CD4-positive, alpha-beta T cell treated with Interleukin-1 beta for 1 hour (primary cell): Measurements from ENCODE around the gene MCEMP1.

ENCODE experiments used
- DNase-seq, 2 donors: peaks; one replicate each; pipeline ENCODE4 v3.0.0-alpha.2; 2020 to 2022

MCEMP1 gene

DNA sequence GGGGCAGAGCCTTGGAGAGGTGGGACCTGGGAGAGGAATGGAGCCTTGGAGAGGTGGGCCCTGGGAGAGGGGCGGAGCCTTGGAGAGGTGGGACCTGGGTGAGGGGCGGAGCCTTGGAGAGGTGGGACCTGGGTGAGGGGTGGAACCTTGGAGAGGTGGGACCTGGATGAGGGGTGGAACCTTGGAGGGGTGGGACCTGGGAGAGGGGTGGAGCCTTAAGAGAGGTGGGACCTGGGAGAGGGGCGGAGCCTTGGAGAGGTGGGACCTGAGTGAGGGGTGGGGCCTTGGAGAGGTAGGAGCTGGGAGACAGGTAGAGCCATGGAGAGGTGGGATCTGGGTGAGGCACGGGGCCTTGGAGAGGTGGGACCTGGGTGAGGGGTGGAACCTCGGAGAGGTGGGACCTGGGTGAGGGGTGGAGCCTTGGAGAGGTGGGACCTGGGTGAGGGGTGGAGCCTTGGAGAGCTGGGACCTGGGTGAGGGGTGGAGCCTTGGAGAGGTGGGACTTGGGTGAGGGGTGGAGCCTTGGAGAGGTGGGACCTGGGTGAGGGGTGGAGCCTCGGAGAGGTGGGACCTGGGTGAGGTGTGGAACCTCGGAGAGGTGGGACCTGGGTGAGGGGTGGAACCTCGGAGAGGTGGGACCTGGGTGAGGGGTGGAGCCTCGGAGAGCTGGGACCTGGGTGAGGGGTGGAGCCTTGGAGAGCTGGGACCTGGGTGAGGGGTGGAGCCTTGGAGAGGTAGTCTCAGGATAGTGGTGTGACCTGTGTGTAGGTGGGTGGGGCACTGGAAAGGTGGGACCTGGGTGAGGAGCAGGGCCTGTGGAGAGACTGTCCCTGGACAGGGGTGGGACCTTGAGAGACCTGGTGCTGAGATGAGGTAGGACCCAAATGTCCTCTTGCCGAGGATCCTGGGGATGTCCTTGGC, 33.0 kb upstream of the MCEMP1 start:
- peak; percentile 34 to 36 for DNase-seq

DNA sequence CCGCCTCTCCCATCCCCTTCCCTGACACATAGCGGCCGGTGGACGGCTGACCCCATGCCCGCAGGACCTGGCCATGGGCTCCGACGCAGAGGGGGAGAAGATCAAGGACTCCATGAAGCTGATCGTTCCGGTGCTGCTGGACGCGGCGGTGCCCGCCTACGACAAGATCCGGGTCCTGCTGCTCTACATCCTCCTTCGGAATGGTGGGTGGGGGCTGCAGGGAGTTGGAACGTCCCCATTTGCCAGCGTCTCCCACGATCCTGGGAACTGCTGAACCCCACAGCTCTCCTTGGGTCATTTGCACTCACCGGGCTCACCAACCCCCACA, 32.4 kb upstream of the MCEMP1 start:
- DNase-seq = no peak

- DNase-seq = peak in 1 of 2 donors; percentile 37
Measured at GRCh38 chr19:7645163-7645562, 31.7 kb upstream of the MCEMP1 start.

GRCh38 chr19:7645656-7646425, 31.0 kb upstream of the MCEMP1 start:
- DNase-seq = no peak

DNA sequence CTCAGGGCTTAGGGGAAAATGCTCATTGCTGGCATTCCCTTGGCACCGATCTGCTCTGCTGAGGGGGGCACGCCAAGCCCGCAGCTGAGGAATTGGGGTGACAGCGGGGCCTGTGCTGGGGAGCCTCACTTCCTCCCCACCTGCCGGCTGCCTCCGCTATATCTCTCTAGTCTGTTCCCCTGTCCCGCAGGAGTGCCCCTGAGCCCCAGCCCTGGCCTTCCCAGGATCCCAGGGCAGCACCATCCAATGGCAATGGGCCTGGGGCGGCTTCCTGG, 30.5 kb upstream of the MCEMP1 start:
- no peak for DNase-seq

DNA sequence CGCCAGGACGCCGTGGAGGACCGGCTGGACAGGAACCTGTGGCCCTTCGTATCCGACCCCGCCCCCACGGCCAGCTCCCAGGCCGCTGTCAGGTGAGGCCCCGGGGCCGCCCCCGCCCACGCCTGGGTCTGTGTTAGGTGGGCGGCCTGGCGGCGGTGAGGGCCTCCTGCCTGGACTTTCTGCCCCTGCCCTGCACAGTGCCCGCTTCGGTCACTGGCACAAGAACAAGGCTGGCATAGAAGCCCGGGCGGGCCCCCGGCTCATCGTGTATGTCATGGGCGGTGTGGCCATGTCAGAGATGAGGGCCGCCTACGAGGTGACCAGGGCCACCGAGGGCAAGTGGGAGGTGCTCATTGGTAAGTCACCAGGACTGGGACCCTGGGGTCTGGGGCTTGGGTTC, 29.7 kb upstream of the MCEMP1 start:
- no peak for DNase-seq

GRCh38 chr19:7648265-7649014, 28.4 kb upstream of the MCEMP1 start:
- DNase-seq = no peak

GRCh38 chr19:7650148-7650547, 26.7 kb upstream of the MCEMP1 start:
- DNase-seq = no peak

- peak; percentile 86 to 88 for DNase-seq
Measured at GRCh38 chr19:7652061-7652641, 24.7 kb upstream of the MCEMP1 start.

- no peak for DNase-seq
Measured at GRCh38 chr19:7654401-7654800, 22.5 kb upstream of the MCEMP1 start.

DNA sequence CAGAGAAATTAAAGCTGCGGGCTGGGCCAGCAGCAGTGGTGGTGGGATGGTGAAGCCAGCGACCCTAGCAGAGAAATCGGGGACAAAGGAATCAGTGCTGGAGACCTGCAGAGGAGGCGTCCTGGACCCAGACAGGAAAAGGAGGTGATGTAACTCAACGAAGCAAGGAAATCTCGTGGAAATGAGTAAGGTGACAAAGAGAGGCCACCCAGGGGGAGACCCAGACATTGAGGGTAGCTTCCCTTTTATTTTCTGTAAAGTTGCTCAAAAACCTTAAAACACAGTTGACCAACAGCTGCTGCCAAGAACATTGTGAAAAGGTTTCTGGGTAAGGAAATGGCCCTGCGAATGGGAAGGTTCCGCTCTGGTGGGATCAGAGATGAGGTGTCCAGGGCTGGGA, 21.3 kb upstream of the MCEMP1 start:
- peak in 1 of 2 donors; percentile 49 for DNase-seq

GRCh38 chr19:7657131-7657751, 19.6 kb upstream of the MCEMP1 start:
- DNase-seq = peak in 1 of 2 donors; percentile 79

GRCh38 chr19:7658219-7658686, 18.6 kb upstream of the MCEMP1 start:
- peak; percentile 65 to 72 for DNase-seq

GRCh38 chr19:7661744-7662538, 14.9 kb upstream of the MCEMP1 start:
- DNase-seq = no peak

GRCh38 chr19:7662657-7663056, 14.2 kb upstream of the MCEMP1 start:
- no peak for DNase-seq

DNA sequence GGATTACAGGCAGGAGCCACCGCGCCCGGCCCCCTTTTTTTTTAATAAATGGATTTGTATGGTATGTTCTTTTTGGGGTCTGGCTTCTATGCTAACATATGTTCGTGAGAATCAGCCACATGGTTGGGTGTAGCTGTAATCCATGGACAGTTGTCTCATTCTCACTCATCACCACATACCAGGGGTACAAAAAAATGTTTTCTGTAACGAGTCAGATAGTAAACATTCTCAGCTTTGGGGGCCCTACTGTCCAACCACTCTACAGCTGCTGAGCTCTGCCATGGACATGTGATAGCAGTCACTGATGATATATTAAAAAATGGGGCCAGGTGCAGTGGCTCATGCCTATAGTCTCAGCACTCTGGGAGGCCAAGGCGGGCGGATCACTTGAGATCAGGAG, 13.2 kb upstream of the MCEMP1 start:
- DNase-seq = no peak

- no peak for DNase-seq
Measured at GRCh38 chr19:7665076-7665475, 11.8 kb upstream of the MCEMP1 start.

- no peak for DNase-seq
Measured at GRCh38 chr19:7668842-7669241, 8.0 kb upstream of the MCEMP1 start, which contains the start of gene RETN. Gene RETN, plus strand, starts transcription at chr19:7669049. Its CDS starts 278 bp downstream, at chr19:7669327.

- no peak for DNase-seq
Measured at GRCh38 chr19:7669641-7670040, 7.2 kb upstream of the MCEMP1 start.

DNA sequence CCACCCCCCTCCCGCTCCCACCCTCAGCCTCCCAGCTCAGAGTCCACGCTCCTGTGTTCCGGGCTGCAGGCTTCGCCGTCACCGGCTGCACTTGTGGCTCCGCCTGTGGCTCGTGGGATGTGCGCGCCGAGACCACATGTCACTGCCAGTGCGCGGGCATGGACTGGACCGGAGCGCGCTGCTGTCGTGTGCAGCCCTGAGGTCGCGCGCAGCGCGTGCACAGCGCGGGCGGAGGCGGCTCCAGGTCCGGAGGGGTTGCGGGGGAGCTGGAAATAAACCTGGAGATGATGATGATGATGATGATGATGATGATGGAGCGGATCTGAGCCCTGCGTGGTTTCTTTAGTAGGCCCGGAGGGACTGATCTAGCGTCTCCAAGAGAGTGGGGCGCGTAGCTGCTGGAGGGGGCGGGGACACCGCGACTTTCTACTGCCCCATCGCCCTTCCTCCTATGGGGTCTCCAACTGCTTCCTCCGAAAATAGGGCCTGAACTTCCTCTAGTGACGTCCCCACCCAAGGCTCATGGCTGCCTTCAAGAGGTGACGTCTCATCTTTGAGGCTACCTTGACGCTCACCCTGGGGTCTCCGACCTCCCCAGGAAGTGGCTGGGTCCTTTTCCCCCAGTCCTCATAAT, 6.6 kb upstream of the MCEMP1 start:
- DNase-seq = peak in 1 of 2 donors; percentile 61

DNA sequence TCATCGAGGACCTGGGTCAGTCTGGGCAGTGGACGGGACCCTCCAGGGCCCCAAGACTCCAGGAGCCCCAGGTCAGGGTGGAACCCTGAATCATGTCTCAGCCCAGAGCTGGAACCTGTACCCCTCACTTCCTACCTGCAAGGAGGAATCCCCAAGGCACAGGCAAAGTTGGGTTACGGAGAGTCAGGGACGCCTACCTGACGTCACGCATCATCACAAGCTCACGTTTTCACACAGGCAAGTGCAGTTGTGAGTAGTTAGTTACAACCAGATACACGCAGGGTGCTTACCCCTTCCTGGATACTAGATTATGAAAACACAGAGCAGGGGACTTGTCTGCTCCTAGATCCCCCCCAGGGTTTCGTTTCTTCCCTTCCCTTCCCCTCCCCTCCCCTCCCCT, 6.1 kb upstream of the MCEMP1 start:
- DNase-seq = no peak
